LNCAP (cell line): ENCODE measurements around the gene SUB1.
A peak's percentile ranks its signal among the peaks of the same experiment; 100 is the strongest.

Experiments
- CTCF ChIP-seq: fragments of 450-650 bp; IDR thresholded peaks from 2 replicates; pipeline ENCODE4 v1.5.1; 2017; ENCODE audit warnings: mild to moderate bottlenecking

Gene SUB1

DNA sequence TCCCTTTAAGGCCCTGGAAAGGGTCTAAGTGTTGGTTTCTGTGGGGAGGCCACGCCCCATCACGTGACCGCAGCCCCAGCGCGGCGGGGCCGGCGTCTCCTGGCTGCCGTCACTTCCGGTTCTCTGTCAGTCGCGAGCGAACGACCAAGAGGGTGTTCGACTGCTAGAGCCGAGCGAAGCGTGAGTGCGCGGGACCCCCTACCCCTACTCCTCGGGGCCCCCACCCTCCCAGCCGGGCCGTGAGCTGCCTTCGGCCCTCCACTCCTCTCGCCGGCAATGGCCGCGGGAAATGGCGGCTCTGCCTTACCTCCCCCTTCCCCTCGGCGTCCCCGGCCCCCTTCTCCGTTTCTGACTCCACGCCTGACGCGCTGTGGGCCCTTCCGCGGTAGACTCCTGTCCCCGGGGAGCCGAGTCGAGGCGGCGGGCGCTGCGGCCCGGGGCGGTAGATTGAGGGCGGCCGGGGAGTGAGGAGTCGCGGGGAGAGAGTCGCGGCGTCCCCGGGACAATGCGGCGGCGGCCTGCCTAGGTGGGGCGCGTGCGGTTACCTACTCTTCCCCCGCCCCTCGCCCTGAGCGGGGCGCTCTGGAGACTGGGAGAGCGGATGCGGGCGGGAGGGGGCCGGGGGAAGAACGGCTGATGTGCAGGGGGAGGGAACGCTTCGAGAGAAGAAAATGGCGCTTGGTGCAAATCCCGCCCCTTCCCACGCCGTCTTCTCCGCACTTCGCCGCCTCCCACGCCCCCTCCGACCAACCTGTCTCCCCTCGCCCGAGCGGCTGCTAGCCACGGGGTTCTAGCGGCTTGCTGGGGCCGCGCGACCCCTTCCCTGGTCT, at the start of gene SUB1:
Gene SUB1, plus strand, starts transcription at position 112 of the 830 bp plus-strand sequence. CDS start 2,956 bp downstream, outside the sequence.
- 0 out of 2 replicates have a peak, but pooled peaks have one; percentile 20 for TF ChIP-seq CTCF

GRCh38 chr5:32536246-32536645, 49.1 kb upstream of the SUB1 start:
- no peak for TF ChIP-seq CTCF

GRCh38 chr5:32538031-32538547, 47.3 kb upstream of the SUB1 start:
- TF ChIP-seq CTCF, result no peak

DNA sequence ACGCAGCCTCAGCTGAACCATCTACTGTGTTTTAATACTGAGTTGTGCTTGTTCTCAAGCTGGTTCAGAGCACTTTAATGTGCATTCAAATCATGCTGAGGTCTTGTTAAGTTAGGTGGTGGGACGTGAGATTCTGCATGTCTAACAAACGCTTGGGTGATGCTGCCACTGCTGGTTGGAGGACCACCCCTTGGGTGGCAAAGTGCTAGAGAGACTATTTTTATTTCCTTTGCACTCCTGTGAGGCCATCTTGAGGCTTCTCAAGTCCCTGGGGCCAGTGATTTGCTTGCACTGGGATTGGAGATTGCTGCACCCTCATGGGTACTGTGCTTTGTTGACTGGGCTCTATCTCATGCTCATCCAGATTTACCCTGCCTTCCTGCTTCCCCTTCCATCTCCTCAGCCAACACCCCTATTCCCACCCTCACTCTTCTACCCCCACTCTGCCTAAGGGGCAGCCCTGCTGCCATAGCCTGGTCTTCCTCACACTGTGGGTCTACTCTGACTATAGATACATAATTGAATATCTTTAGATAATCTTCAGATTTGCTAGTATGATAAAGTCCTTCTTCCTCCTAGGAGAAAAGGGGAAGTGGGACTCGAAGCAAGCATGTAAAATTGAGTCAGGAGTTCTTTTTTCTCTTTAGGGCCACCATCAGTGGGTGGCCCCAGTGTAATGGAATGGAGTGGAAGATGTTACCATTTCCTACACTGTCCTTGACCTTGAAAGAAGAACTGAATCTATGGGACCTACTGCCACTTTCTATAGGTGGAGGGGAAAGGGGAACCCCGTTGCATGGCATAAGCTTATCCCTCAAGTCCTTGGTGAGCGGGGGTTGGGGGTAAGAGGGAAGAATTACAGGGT, 45.1 kb upstream of the SUB1 start:
- TF ChIP-seq CTCF, result no peak

- TF ChIP-seq CTCF, result no peak
These were observed 44.1 kb upstream of the SUB1 start for GRCh38 chr5:32541241-32541640.

DNA sequence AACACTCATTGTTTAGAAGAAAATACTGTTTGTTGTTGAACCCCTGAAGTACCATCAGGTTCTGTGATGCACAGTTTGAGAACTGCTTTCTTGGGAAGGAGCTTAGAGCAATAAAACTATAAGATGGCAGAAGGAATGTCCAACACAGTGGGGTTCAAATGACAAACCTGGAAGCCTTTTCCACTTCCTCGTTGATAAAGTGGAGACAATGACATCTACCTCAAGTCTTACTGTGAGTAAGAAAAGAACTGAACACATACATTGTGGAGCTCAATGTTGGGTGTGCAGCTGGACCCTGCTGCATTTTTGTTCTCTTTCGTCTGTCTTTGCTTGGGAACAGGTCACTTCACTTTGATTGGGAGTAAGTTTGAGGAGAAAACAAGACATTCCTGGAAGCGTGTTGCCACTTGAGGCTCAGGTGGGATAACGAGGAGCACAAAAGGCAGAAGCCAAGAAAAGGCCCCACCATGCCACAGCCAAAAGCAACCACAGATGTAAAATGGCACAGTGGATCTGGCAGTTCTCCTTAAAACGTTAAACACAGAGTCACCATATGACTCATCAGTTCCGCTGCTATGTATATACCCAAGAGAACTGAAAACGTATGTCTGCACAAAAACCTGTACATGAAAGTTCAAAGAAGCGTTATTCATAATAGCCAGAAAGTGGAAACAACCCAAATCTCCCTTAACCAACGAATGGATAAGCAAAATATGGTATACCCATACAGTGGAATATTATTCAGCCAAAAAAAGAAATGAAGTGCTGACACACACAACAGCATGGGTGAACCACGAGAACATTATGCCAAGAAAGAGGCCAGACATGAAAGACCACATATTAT, 42.9 kb upstream of the SUB1 start:
- no peak for TF ChIP-seq CTCF

DNA sequence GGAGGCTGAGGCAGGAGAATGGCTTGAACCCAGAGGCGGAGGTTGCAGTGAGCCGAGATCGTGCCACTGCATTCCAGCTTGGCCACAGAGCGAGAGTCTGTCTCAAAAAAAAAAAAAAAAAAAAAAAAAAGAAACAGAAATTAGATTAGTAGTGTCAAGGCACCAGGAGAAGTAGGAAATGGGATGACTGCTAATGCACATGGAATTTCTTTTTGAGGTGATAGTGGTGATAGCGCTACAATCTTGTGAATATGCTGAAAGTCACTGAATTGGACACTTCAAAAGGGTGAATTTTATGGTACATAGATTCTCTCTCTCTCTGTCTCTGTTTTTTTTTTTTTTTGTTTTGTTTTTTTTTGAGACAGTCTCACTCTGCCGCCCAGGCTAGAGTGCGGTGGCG, 42.1 kb upstream of the SUB1 start:
- TF ChIP-seq CTCF, result no peak
